HG03460 (cell line): ENCODE data around the gene ZBTB16.

ENCODE experiments used
- ATAC-seq: cut with Tn5 transposase; IDR thresholded peaks from one replicate; pipeline ENCODE4 v1.9.1; 2021; ENCODE audit not compliant: unreplicated experiment

Gene ZBTB16

GRCh38 chr11:114082415-114082748, 22.9 kb downstream of the ZBTB16 start:
- no peak for ATAC-seq

GRCh38 chr11:114082767-114083181, 23.3 kb downstream of the ZBTB16 start:
- no peak for ATAC-seq

GRCh38 chr11:114083391-114084252, 24.1 kb downstream of the ZBTB16 start:
- no peak for ATAC-seq

- ATAC-seq = no peak
Measured at GRCh38 chr11:114084414-114084813, 24.9 kb downstream of the ZBTB16 start.

- ATAC-seq = no peak
Measured at GRCh38 chr11:114085965-114086793, 26.7 kb downstream of the ZBTB16 start.

GRCh38 chr11:114087025-114087424, 27.5 kb downstream of the ZBTB16 start:
- ATAC-seq = no peak

- ATAC-seq = no peak
Measured at GRCh38 chr11:114088216-114088615, 28.7 kb downstream of the ZBTB16 start.

- no peak for ATAC-seq
Measured at GRCh38 chr11:114088836-114089235, 29.3 kb downstream of the ZBTB16 start.

- ATAC-seq = no peak
Measured at GRCh38 chr11:114089748-114090147, 30.2 kb downstream of the ZBTB16 start.

- no peak for ATAC-seq
Measured at GRCh38 chr11:114090225-114090910, 30.9 kb downstream of the ZBTB16 start.

- ATAC-seq = no peak
Measured at GRCh38 chr11:114090976-114091375, 31.5 kb downstream of the ZBTB16 start.

GRCh38 chr11:114091516-114092397, 32.2 kb downstream of the ZBTB16 start:
- no peak for ATAC-seq

- no peak for ATAC-seq
Measured at GRCh38 chr11:114092478-114092877, 33.0 kb downstream of the ZBTB16 start.

- no peak for ATAC-seq
Measured at GRCh38 chr11:114092953-114093352, 33.4 kb downstream of the ZBTB16 start.

- no peak for ATAC-seq
Measured at GRCh38 chr11:114094516-114094915, 35.0 kb downstream of the ZBTB16 start.

GRCh38 chr11:114095899-114096298, 36.4 kb downstream of the ZBTB16 start:
- no peak for ATAC-seq

GRCh38 chr11:114097832-114098231, 38.3 kb downstream of the ZBTB16 start:
- no peak for ATAC-seq

GRCh38 chr11:114098927-114099326, 39.4 kb downstream of the ZBTB16 start:
- no peak for ATAC-seq

- ATAC-seq = no peak
Measured at GRCh38 chr11:114099392-114100178, 40.1 kb downstream of the ZBTB16 start.
